DOHH2 (cell line): ENCODE data around the gene SLC15A1.

Experiments
- CTCF ChIP-seq: fragments of 200-600 bp; sonication (generic); IDR thresholded peaks from one replicate; pipeline ENCODE4 v1.5.1; 2014; ENCODE audit warnings: antibody characterized with exemption, mild to moderate bottlenecking, low read depth, low read length; ENCODE audit not compliant: poor library complexity, severe bottlenecking
- EZH2phosphoT487 ChIP-seq: fragments of 200-600 bp; sonication (generic); IDR thresholded peaks from 2 replicates; pipeline ENCODE4 v1.6.1; 2017; ENCODE audit warnings: borderline replicate concordance, mild to moderate bottlenecking, antibody characterized with exemption, low read length, moderate library complexity, mixed read lengths

- TF ChIP-seq CTCF (no peak), EZH2phosphoT487 (no peak)
Observed at GRCh38 chr13:98801626-98802418, 49.4 kb upstream of the SLC15A1 start.
